ENCODE data around the gene AQP7.
"Not testable (repeated sequence)": the region's sequence is repeated elsewhere in the genome, so short reads cannot be mapped to it uniquely, and the experiment has no call there.

Gene AQP7

GRCh38 chr9:33397801-33398200 is 4.6 kb downstream of the AQP7 start:
- not testable (repeated sequence) for H3K4me2 ChIP-seq (ENCODE audit: low read depth, low read length, poor library complexity, severe bottlenecking); H3K9me2 ChIP-seq (replicated peaks; ENCODE audit: insufficient read depth, low read length); H3K27ac ChIP-seq (ENCODE audit: low read depth, low read length); H3F3A ChIP-seq (ENCODE audit: insufficient read depth); H2AFZ ChIP-seq (ENCODE audit: low read depth, low read length, severe bottlenecking); H3K27me3 ChIP-seq (ENCODE audit: low read length); H3K9me3 ChIP-seq (ENCODE audit: insufficient read depth, low read length); H3K9ac ChIP-seq (ENCODE audit: low read length); H3K4me3 ChIP-seq (ENCODE audit: insufficient read depth, low read length, poor library complexity, severe bottlenecking); H4K20me1 ChIP-seq (ENCODE audit: low read depth, low read length); H3K36me3 ChIP-seq (ENCODE audit: low read length); H3K79me2 ChIP-seq (ENCODE audit: insufficient read depth, low read length)

- not testable (repeated sequence) for H3K27ac ChIP-seq (ENCODE audit: low read depth, low read length); H4K20me1 ChIP-seq (ENCODE audit: low read depth, low read length); H3K9me3 ChIP-seq (ENCODE audit: insufficient read depth, low read length); H3K9ac ChIP-seq (ENCODE audit: low read length); H3F3A ChIP-seq (ENCODE audit: insufficient read depth); H3K27me3 ChIP-seq (ENCODE audit: low read length); H3K4me2 ChIP-seq (ENCODE audit: low read depth, low read length, poor library complexity, severe bottlenecking); H2AFZ ChIP-seq (ENCODE audit: low read depth, low read length, severe bottlenecking); H3K79me2 ChIP-seq (ENCODE audit: insufficient read depth, low read length); H3K36me3 ChIP-seq (ENCODE audit: low read length); H3K9me2 ChIP-seq (replicated peaks; ENCODE audit: insufficient read depth, low read length); H3K4me3 ChIP-seq (ENCODE audit: insufficient read depth, low read length, poor library complexity, severe bottlenecking)
Measured at GRCh38 chr9:33395159-33395879, 7.0 kb downstream of the AQP7 start.

DNA sequence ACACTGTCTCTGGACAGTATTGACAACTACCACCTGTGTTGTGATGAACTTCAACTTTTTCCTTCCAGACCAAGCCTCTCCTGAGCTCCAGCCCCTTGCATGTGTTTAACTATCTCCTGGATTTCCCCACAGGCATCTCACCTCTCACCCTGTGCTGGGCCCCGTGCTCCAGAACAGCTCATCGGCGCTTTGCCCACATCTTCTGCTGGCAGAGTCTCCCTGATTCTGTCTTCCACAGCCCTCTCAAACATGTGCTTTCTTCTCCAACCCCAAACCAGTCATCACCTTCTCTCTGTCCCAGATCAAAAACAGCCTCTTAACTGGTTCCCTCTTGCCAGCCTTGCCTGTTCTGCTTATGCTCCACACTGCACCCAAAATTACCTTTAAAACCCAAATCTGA is 8.4 kb downstream of the AQP7 start:
- H3K27me3 ChIP-seq (ENCODE audit: low read length) = not testable (repeated sequence)

DNA sequence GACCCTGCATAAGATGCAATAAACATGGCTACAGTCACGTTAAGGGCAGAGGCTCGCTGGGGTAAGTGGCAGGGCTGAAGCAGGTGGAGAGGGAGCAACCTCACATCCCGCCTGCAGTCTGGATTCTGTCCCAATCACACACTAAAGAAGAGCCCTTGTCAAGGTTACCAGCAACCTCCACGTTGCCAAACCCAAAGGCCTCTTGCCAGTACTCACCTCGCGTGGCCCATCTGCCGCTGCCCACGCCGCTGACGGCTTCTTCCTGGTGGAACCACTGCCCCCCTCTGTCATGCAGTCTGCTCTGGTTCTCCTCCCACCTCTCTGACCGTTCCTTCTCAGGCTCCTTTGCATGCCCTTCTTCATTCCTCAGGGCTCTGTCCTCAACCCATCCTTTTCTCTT is 8.8 kb downstream of the AQP7 start:
- no peak overlapping the region for H3K4me3 ChIP-seq (ENCODE audit: insufficient read depth, low read length, poor library complexity, severe bottlenecking)
- no peaks in the 10 kb centered on the region for H3K9me2 ChIP-seq (replicated peaks; ENCODE audit: insufficient read depth, low read length)
- TF ChIP-seq, protein P1, sequence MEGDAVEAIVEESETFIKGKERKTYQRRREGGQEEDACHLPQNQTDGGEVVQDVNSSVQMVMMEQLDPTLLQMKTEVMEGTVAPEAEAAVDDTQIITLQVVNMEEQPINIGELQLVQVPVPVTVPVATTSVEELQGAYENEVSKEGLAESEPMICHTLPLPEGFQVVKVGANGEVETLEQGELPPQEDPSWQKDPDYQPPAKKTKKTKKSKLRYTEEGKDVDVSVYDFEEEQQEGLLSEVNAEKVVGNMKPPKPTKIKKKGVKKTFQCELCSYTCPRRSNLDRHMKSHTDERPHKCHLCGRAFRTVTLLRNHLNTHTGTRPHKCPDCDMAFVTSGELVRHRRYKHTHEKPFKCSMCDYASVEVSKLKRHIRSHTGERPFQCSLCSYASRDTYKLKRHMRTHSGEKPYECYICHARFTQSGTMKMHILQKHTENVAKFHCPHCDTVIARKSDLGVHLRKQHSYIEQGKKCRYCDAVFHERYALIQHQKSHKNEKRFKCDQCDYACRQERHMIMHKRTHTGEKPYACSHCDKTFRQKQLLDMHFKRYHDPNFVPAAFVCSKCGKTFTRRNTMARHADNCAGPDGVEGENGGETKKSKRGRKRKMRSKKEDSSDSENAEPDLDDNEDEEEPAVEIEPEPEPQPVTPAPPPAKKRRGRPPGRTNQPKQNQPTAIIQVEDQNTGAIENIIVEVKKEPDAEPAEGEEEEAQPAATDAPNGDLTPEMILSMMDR (IDR thresholded peaks at IDR 0.05; ENCODE audit: insufficient read depth, low read length, poor library complexity, severe bottlenecking) = no peak
- TF ChIP-seq EZH2phosphoT487 (conservative IDR thresholded peaks at IDR 0.05; ENCODE audit: low read length) = no peak
- H3F3A ChIP-seq (ENCODE audit: insufficient read depth) = no peaks in the 10 kb centered on the region
- H4K20me1 ChIP-seq (ENCODE audit: low read depth, low read length) = no peaks in the 10 kb centered on the region
- H3K27me3 ChIP-seq (ENCODE audit: low read length) = no peaks in the 10 kb centered on the region
- H3K9ac ChIP-seq (ENCODE audit: low read length) = no peak overlapping the region
- no peak overlapping the region for H3K4me2 ChIP-seq (ENCODE audit: low read depth, low read length, poor library complexity, severe bottlenecking)
- no peaks in the 10 kb centered on the region for H3K79me2 ChIP-seq (ENCODE audit: insufficient read depth, low read length)
- no peaks in the 10 kb centered on the region for H3K36me3 ChIP-seq (ENCODE audit: low read length)
- no peak overlapping the region for H3K27ac ChIP-seq (ENCODE audit: low read depth, low read length)
- no peaks in the 10 kb centered on the region for H3K9me3 ChIP-seq (ENCODE audit: insufficient read depth, low read length)
- no peak overlapping the region for H2AFZ ChIP-seq (ENCODE audit: low read depth, low read length, severe bottlenecking)

More for the DNA sequence above, 8.4 kb downstream of the AQP7 start:
- not testable (repeated sequence) for H3K9me3 ChIP-seq (ENCODE audit: insufficient read depth, low read length); H3K27ac ChIP-seq (ENCODE audit: low read depth, low read length); H3K9ac ChIP-seq (ENCODE audit: low read length); H4K20me1 ChIP-seq (ENCODE audit: low read depth, low read length); H3K9me2 ChIP-seq (replicated peaks; ENCODE audit: insufficient read depth, low read length); H3K36me3 ChIP-seq (ENCODE audit: low read length); H3F3A ChIP-seq (ENCODE audit: insufficient read depth); H3K4me3 ChIP-seq (ENCODE audit: insufficient read depth, low read length, poor library complexity, severe bottlenecking); H3K4me2 ChIP-seq (ENCODE audit: low read depth, low read length, poor library complexity, severe bottlenecking); H3K79me2 ChIP-seq (ENCODE audit: insufficient read depth, low read length); H2AFZ ChIP-seq (ENCODE audit: low read depth, low read length, severe bottlenecking)

- H3F3A ChIP-seq (ENCODE audit: insufficient read depth); H3K4me3 ChIP-seq (ENCODE audit: insufficient read depth, low read length, poor library complexity, severe bottlenecking); H3K9me2 ChIP-seq (replicated peaks; ENCODE audit: insufficient read depth, low read length); H3K36me3 ChIP-seq (ENCODE audit: low read length); H3K79me2 ChIP-seq (ENCODE audit: insufficient read depth, low read length); H3K9ac ChIP-seq (ENCODE audit: low read length); H3K27me3 ChIP-seq (ENCODE audit: low read length); H3K4me2 ChIP-seq (ENCODE audit: low read depth, low read length, poor library complexity, severe bottlenecking); H3K27ac ChIP-seq (ENCODE audit: low read depth, low read length); H4K20me1 ChIP-seq (ENCODE audit: low read depth, low read length); H2AFZ ChIP-seq (ENCODE audit: low read depth, low read length, severe bottlenecking); H3K9me3 ChIP-seq (ENCODE audit: insufficient read depth, low read length): not testable (repeated sequence)
Measured at GRCh38 chr9:33392591-33393021, 9.8 kb downstream of the AQP7 start.

DNA sequence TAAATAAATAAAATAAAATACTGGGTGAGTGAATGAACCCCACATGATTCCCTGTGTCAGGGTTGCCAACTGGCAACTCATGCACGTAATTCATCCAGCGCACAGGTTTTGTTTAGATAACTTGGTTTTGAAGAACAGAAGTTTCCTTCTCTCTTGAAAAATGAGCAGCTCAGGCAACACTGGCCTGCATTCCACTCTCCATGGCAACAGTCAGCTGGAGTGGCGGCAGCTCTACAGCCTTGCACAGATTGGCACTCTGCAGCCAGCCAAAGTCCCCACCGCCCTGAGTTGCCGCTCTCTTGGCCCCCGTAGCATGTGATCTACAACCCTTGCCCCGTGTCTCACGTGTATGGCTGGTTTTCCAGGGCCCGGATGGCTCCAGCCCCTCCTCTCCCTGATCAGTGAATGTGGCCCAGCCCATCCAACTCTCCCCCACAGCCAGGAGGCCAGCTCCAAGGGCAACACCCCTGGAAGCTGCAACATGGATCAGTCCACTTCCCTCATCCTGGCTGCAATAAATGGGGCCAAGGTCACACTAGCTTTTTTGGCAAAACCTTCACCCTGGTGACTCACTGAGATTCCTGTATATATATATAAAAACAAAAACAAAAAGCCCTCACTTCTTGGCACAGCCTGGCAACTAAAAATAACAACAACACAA is 11.1 kb downstream of the AQP7 start:
- H4K20me1 ChIP-seq (ENCODE audit: low read depth, low read length); H2AFZ ChIP-seq (ENCODE audit: low read depth, low read length, severe bottlenecking); H3K4me3 ChIP-seq (ENCODE audit: insufficient read depth, low read length, poor library complexity, severe bottlenecking); H3F3A ChIP-seq (ENCODE audit: insufficient read depth); H3K79me2 ChIP-seq (ENCODE audit: insufficient read depth, low read length); H3K9ac ChIP-seq (ENCODE audit: low read length); H3K36me3 ChIP-seq (ENCODE audit: low read length); H3K4me2 ChIP-seq (ENCODE audit: low read depth, low read length, poor library complexity, severe bottlenecking); H3K9me3 ChIP-seq (ENCODE audit: insufficient read depth, low read length); H3K27me3 ChIP-seq (ENCODE audit: low read length); H3K27ac ChIP-seq (ENCODE audit: low read depth, low read length); H3K9me2 ChIP-seq (replicated peaks; ENCODE audit: insufficient read depth, low read length): not testable (repeated sequence)

All from SU-DHL-6 (cell line).